Parathyroid adenoma (tissue), 2 donors: ENCODE data around the gene IL21R.

Experiments
- H2AFZ ChIP-seq: fragments of 300-600 bp; sonication (generic); one replicate; pipeline ENCODE4 v1.7.0; 2017; ENCODE audit warnings: antibody characterized with exemption, mild to moderate bottlenecking
- H3K27ac ChIP-seq: fragments of 300-600 bp; sonication (generic); one replicate; pipeline ENCODE4 v1.7.0; 2017
- H3K27me3 ChIP-seq: fragments of 300-600 bp; sonication (generic); one replicate; pipeline ENCODE4 v1.7.0; 2017; ENCODE audit warnings: low read length; ENCODE audit not compliant: control insufficient read depth, insufficient read depth
- H3K36me3 ChIP-seq: fragments of 300-600 bp; sonication (generic); one replicate; pipeline ENCODE4 v1.7.0; 2017; ENCODE audit warnings: low read length; ENCODE audit not compliant: control insufficient read depth, insufficient read depth
- H3K4me1 ChIP-seq: fragments of 300-600 bp; sonication (generic); one replicate; pipeline ENCODE4 v1.7.0; 2017; ENCODE audit warnings: control low read depth
- H3K4me2 ChIP-seq: fragments of 300-600 bp; sonication (generic); one replicate; pipeline ENCODE4 v1.7.0; 2017; ENCODE audit warnings: low read length
- H3K4me3 ChIP-seq: fragments of 300-600 bp; sonication (generic); one replicate; pipeline ENCODE4 v1.7.0; 2017; ENCODE audit warnings: low read depth, low read length
- H3K79me2 ChIP-seq: fragments of 300-600 bp; sonication (generic); one replicate; pipeline ENCODE4 v1.7.0; 2017; ENCODE audit warnings: control low read depth
- H3K9ac ChIP-seq: fragments of 300-600 bp; sonication (generic); one replicate; pipeline ENCODE4 v1.7.0; 2017; ENCODE audit warnings: mild to moderate bottlenecking
- H3K9me3 ChIP-seq: fragments of 300-600 bp; sonication (generic); one replicate; pipeline ENCODE4 v1.7.0; 2017; ENCODE audit warnings: low read length; ENCODE audit not compliant: control insufficient read depth
- TF ChIP-seq, protein P1 (sequence below): fragments of 300-600 bp; sonication (generic); IDR thresholded peaks from one replicate; pipeline ENCODE4 v1.7.0; 2017; ENCODE audit warnings: antibody characterized with exemption, mild to moderate bottlenecking
- donor health status: primary hyperparathyroidism.

Gene IL21R

DNA sequence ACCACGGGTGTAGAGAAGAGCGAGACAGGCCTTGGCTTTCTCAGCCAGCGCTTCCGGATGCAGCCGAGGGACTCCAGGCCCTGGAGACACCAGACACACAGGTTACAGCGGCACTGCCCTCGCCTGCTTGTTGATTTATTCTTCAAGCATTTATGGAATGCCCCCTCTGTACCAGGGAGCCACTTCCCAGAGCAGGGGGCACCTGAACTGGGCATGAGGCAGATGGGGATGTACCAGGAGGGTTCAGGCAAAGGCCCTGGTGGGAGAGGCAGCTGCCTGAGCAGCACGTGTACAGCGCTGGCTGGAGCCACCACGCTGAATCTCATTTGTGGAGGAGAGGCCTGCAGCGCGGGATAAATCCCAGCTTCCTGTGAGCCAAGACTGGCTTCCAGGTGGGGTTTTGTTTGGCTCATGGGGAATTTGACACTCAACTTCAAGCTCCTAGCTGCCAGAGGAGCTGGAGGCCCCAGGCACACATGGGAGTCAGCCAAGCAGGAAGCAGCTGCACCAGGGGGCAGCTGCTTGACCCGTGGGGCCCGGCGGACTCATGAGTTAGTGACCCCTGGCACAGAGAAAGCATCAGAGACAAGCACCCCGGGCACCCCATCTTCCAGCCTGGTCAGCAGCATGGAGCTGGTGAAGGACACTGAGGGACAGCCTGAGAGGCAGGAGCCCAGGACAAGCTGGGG is 59.7 kb downstream of the IL21R start:
- Histone ChIP-seq H3K79me2 (no peaks in the 10 kb centered on the region), H3K27me3 (no peaks in the 10 kb centered on the region), H3K4me3 (no peak overlapping the region), H3K9me3 (no peaks in the 10 kb centered on the region), H3K4me1 (no peaks in the 10 kb centered on the region), H3K9ac (no peak overlapping the region), H3K36me3 (no peaks in the 10 kb centered on the region), H3K4me2 (no peak overlapping the region), H3K27ac (no peak overlapping the region), H2AFZ (no peak overlapping the region)
- TF ChIP-seq, protein P1, sequence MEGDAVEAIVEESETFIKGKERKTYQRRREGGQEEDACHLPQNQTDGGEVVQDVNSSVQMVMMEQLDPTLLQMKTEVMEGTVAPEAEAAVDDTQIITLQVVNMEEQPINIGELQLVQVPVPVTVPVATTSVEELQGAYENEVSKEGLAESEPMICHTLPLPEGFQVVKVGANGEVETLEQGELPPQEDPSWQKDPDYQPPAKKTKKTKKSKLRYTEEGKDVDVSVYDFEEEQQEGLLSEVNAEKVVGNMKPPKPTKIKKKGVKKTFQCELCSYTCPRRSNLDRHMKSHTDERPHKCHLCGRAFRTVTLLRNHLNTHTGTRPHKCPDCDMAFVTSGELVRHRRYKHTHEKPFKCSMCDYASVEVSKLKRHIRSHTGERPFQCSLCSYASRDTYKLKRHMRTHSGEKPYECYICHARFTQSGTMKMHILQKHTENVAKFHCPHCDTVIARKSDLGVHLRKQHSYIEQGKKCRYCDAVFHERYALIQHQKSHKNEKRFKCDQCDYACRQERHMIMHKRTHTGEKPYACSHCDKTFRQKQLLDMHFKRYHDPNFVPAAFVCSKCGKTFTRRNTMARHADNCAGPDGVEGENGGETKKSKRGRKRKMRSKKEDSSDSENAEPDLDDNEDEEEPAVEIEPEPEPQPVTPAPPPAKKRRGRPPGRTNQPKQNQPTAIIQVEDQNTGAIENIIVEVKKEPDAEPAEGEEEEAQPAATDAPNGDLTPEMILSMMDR: no peak

DNA sequence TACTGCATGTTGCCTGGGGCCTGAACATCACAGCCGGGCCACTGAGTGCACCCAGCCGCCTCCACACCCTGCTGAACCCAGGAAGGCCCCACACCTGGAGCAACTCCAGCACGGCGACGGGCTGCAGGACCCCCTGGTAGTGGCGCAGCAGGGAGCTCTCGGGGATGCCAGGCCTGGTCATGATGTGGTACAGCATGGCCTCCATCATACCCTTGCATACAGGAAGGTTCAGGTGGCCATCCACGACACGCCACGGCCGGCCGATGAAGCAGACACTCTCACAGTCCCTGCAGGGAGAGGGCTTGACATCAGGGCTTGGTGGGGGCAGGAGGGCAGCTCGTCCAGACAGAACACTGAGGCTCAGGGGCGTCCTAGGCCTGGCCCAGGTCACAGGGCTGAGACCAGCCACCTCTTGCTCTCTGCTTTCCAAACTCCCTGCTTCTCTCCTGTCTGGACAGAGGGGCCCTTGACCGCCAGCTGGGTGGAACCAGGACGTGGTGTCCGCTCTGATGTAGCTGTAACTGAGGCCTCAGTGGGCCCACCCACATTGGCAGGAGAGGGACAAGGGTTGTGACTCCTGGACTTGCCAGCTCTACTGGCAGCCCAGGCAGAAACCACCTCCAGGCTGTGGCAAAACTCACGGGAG is 60.3 kb downstream of the IL21R start:
- Histone ChIP-seq H3K27ac (no peak overlapping the region), H3K79me2 (no peaks in the 10 kb centered on the region), H3K9me3 (no peaks in the 10 kb centered on the region), H3K9ac (no peak overlapping the region), H2AFZ (no peak overlapping the region), H3K36me3 (no peaks in the 10 kb centered on the region), H3K27me3 (no peaks in the 10 kb centered on the region), H3K4me2 (no peak overlapping the region), H3K4me3 (no peak overlapping the region), H3K4me1 (no peaks in the 10 kb centered on the region)
- TF ChIP-seq, protein P1: no peak

DNA sequence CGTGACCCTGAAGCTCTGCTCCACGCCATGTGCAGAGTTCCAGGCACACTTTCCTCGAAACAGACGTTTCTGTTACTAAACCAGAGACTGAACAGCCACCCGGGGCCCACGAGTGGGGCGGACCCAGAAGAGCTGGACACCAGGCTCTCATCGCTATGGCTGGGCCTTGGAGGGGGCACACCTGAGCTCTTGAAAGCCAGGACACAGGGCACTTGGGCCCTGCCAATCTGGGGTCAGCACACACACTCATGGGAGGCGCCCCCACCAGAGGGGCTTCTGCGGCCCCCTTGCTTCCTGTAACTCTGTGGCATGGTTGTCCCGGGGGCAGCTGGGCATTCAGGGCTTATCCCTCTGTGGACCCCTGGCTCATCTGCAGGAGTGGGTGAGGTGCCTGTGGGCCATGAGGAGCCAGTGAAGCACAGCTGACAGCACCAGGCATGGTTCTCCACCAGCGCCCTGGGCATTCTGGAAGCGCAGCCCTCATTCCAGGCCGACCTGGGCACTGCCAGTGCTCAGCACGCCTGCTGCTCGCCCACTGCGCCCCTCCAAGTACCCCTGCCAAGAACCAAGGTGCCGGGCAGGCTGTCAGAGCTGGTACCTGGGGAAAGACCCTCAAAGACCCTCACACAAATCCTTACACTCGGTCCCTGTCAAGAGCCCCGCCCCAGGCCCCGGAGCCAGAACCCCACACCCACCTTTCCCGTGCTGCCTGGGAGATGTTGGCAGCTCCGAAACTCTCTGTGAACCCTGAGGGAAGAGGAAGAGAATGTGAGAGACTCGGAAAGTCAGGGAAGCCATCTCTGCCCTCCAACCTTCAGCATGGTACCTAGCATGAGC is 61.1 kb downstream of the IL21R start:
- Histone ChIP-seq H3K79me2 (no peaks in the 10 kb centered on the region), H3K4me3 (no peak overlapping the region), H3K4me2 (no peak overlapping the region), H3K27ac (no peak overlapping the region), H2AFZ (no peak overlapping the region), H3K27me3 (no peaks in the 10 kb centered on the region), H3K9ac (no peak overlapping the region), H3K36me3 (no peaks in the 10 kb centered on the region), H3K4me1 (no peaks in the 10 kb centered on the region), H3K9me3 (no peaks in the 10 kb centered on the region)
- TF ChIP-seq, protein P1: no peak

DNA sequence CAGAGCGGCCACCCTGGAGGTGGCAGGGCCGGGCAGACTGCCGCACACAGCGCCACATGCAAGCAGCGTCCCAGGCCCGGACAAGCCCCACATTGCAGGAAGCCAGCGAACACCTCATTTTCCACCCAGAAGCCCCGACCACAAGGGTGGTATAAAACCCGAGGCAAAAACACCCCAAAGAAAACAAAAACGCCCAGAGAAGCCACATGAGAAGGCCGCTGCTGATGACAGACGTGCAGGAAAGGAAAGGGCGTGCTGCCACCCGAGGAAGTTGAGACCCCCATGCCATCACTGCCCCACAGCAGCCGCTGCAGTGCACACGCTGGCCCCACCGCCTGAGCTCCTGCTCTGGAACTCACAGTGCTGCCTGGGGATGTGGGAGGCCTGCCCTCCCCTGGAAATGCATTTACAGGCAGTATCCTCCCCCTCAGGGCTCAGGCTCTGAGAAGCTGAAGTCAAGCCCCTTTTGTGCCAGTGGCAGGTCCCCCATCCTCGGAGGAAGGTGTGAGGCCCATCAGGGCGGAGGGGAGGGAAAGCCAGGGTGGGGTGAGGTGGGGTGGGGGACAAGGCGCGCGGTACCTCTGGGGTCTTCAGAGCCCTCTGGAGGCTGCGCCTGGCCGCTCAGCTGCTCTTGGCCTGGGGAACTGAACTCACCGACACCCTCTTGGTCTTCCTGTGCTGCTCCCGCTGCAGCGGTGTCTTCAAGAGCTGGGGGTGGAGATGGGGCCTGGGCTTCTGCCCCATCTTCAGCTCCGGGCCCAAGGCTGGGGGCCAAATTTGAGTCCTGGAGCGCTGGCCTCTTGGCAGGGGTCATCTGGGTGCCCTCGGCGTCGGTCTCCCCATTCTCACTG is 62.0 kb downstream of the IL21R start:
- no peak overlapping the region for H3K4me3 ChIP-seq
- no peaks in the 10 kb centered on the region for H3K79me2 ChIP-seq
- H2AFZ ChIP-seq: no peak overlapping the region
- H3K4me1 ChIP-seq: no peaks in the 10 kb centered on the region
- H3K36me3 ChIP-seq: no peaks in the 10 kb centered on the region
- no peak overlapping the region for H3K27ac ChIP-seq
- no peak overlapping the region for H3K9ac ChIP-seq
- H3K9me3 ChIP-seq: no peaks in the 10 kb centered on the region
- H3K27me3 ChIP-seq: no peaks in the 10 kb centered on the region
- H3K4me2 ChIP-seq: no peak overlapping the region
- TF ChIP-seq, protein P1: no peak
